SU-DHL-6 (cell line): ENCODE results near the gene WWOX.

ENCODE experiments used
- H2AFZ ChIP-seq: fragments of 200-600 bp; sonication (generic); 2 replicates; pipeline ENCODE4 v1.6.1; 2014; ENCODE audit warnings: low read depth, mild to moderate bottlenecking, moderate library complexity, mixed read lengths, antibody characterized with exemption, low read length; ENCODE audit not compliant: severe bottlenecking
- H3F3A ChIP-seq: fragments of 200-600 bp; shearing (Covaris generic); 2 replicates; pipeline ENCODE4 v1.6.0; 2016; ENCODE audit warnings: antibody characterized with exemption, mild to moderate bottlenecking; ENCODE audit not compliant: insufficient read depth
- H3K27ac ChIP-seq: fragments of 200-600 bp; sonication (generic); 2 replicates; pipeline ENCODE4 v1.5.1; 2016; ENCODE audit warnings: low read depth, mild to moderate bottlenecking, low read length, moderate library complexity, mixed read lengths
- H3K27me3 ChIP-seq: fragments of 200-600 bp; sonication (generic), shearing (Covaris generic); 2 replicates; pipeline ENCODE4 v1.6.0; 2014; ENCODE audit warnings: mild to moderate bottlenecking, low read length
- H3K36me3 ChIP-seq: fragments of 200-600 bp; sonication (generic); 2 replicates; pipeline ENCODE4 v1.6.1; 2014; ENCODE audit warnings: mild to moderate bottlenecking, low read length, mixed read lengths
- H3K4me2 ChIP-seq: fragments of 300-600, 200-600 bp; shearing (Covaris generic), sonication (generic); 2 replicates; pipeline ENCODE4 v1.6.0; 2014; ENCODE audit warnings: low read length, low read depth, mild to moderate bottlenecking; ENCODE audit not compliant: poor library complexity, severe bottlenecking
- H3K4me3 ChIP-seq: fragments of 200-600 bp; sonication (generic); 2 replicates; pipeline ENCODE4 v1.5.1; 2014; ENCODE audit warnings: antibody characterized with exemption, low read length, mild to moderate bottlenecking, mixed read lengths; ENCODE audit not compliant: insufficient read depth, poor library complexity, severe bottlenecking
- H3K79me2 ChIP-seq: fragments of 200-600 bp; sonication (generic); 2 replicates; pipeline ENCODE4 v1.6.1; 2014; ENCODE audit warnings: mild to moderate bottlenecking, low read length, moderate library complexity; ENCODE audit not compliant: insufficient read depth
- H3K9ac ChIP-seq: fragments of 200-600 bp; sonication (generic); 2 replicates; pipeline ENCODE4 v1.7.0; 2014; ENCODE audit warnings: mild to moderate bottlenecking, low read length
- H3K9me2 ChIP-seq: fragments of 200-600 bp; sonication (generic); replicated peaks from 2 replicates; pipeline ENCODE4 v1.6.1; 2014; ENCODE audit warnings: low read length; ENCODE audit not compliant: insufficient read depth
- H3K9me3 ChIP-seq: fragments of 200-600 bp; sonication (generic); 2 replicates; pipeline ENCODE4 v1.6.1; 2014; ENCODE audit warnings: low read length, mixed read lengths; ENCODE audit not compliant: insufficient read depth
- H4K20me1 ChIP-seq: fragments of 200-600 bp; sonication (generic); 2 replicates; pipeline ENCODE4 v1.6.1; 2014; ENCODE audit warnings: low read depth, mild to moderate bottlenecking, antibody characterized with exemption, low read length, moderate library complexity, mixed read lengths
- EZH2phosphoT487 ChIP-seq: fragments of 200-600 bp; sonication (generic), shearing (Covaris generic); conservative IDR thresholded peaks from 2 replicates; pipeline ENCODE4 v1.6.1; 2018; ENCODE audit warnings: mild to moderate bottlenecking, antibody characterized with exemption, low read length, moderate library complexity, mixed read lengths
- TF ChIP-seq, protein P1 (sequence below): fragments of 200-600 bp; sonication (generic); IDR thresholded peaks from one replicate; pipeline ENCODE4 v1.5.1; 2017; ENCODE audit warnings: antibody characterized with exemption, mild to moderate bottlenecking, low read length, moderate library complexity; ENCODE audit not compliant: insufficient read depth, poor library complexity, severe bottlenecking

WWOX gene

DNA sequence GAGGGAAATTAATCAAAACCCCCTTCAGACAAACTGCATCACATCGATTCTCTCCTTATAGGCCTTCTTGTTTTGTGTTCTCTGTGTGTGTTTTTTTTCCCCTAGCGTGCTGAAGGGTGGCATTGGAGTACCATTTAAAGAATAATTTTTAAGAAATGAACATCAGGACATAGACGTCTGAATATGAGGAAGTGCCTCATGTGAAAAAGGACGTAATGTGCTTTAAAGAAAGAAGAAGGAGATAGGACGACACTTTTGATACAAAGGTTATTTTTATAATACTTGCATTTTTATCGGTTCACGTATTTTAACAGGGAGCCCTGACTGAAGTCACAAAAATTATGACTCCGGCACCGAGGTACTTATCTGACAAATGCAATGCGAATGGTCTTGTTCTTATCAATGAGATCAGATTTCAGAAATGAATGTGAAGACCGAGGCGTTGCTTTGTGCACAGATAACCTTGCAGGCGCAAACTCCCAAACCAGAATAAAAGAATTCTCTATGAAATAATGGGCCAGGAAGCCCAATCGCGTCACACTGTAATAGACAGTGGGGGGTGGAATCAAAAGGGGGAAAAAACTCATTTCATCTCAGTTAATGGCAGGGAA is 894.8 kb downstream of the WWOX start:
- no peaks in the 10 kb centered on the region for H3K27me3 ChIP-seq
- no peaks in the 10 kb centered on the region for H3K9me2 ChIP-seq
- no peak overlapping the region for H3K4me2 ChIP-seq
- H3K27ac ChIP-seq = no peak overlapping the region
- no peaks in the 10 kb centered on the region for H3F3A ChIP-seq
- no peak overlapping the region for H3K9ac ChIP-seq
- H3K36me3 ChIP-seq = no peaks in the 10 kb centered on the region
- H4K20me1 ChIP-seq = no peaks in the 10 kb centered on the region
- no peak overlapping the region for H2AFZ ChIP-seq
- no peaks in the 10 kb centered on the region for H3K9me3 ChIP-seq
- no peak for TF ChIP-seq EZH2phosphoT487
- H3K4me3 ChIP-seq = no peak overlapping the region
- no peaks in the 10 kb centered on the region for H3K79me2 ChIP-seq

DNA sequence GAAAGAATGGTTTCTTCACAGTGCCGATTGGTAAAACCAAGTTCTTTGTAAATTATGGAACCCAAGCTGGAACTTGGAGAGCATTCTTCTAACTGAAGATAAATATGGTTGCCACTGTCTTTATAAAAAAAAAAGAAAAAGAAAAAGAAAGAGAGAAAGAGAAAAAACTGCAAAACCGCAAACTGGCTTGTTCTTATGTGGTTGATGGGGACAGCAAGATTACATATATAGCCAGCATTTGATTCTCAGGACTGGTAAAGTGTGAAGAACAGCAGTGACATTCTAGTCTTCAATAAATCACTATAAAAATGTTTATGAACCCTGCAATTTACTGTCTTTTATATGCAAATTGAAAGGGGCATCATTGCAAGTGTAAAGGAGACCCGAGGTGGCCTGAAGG is 896.0 kb downstream of the WWOX start:
- Histone ChIP-seq H4K20me1 (no peaks in the 10 kb centered on the region), H2AFZ (no peak overlapping the region), H3K9me2 (no peaks in the 10 kb centered on the region), H3F3A (no peaks in the 10 kb centered on the region), H3K4me3 (no peak overlapping the region), H3K9ac (no peak overlapping the region), H3K79me2 (no peaks in the 10 kb centered on the region), H3K4me2 (no peak overlapping the region), H3K9me3 (no peaks in the 10 kb centered on the region), H3K27ac (no peak overlapping the region), H3K36me3 (no peaks in the 10 kb centered on the region), H3K27me3 (no peaks in the 10 kb centered on the region)
- TF ChIP-seq, protein P1, sequence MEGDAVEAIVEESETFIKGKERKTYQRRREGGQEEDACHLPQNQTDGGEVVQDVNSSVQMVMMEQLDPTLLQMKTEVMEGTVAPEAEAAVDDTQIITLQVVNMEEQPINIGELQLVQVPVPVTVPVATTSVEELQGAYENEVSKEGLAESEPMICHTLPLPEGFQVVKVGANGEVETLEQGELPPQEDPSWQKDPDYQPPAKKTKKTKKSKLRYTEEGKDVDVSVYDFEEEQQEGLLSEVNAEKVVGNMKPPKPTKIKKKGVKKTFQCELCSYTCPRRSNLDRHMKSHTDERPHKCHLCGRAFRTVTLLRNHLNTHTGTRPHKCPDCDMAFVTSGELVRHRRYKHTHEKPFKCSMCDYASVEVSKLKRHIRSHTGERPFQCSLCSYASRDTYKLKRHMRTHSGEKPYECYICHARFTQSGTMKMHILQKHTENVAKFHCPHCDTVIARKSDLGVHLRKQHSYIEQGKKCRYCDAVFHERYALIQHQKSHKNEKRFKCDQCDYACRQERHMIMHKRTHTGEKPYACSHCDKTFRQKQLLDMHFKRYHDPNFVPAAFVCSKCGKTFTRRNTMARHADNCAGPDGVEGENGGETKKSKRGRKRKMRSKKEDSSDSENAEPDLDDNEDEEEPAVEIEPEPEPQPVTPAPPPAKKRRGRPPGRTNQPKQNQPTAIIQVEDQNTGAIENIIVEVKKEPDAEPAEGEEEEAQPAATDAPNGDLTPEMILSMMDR = no peak
- no peak for TF ChIP-seq EZH2phosphoT487

DNA sequence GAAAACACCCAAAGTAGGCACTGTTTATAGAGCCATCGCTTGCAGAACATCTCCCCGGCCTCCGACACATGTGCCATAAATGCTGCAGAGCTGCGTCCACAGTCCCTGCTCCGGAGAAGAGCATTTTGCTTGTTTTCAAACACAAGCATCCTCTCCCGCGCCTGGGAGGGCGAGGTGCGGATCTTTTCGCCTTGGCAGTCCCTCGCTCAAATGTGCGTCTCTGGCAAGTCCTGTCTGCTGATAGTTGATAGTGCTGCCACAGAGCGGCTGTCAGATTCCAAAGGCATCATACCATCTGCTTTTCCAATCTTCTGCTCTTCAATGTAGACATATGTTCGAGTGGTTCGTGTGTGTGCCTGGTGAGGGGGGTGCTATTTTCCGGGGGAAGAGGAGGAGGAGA is 897.3 kb downstream of the WWOX start:
- H3K36me3 ChIP-seq = no peaks in the 10 kb centered on the region
- H3K9me2 ChIP-seq = no peaks in the 10 kb centered on the region
- no peaks in the 10 kb centered on the region for H3K9me3 ChIP-seq
- no peak overlapping the region for H2AFZ ChIP-seq
- no peak overlapping the region for H3K4me3 ChIP-seq
- no peaks in the 10 kb centered on the region for H3F3A ChIP-seq
- H3K79me2 ChIP-seq = no peaks in the 10 kb centered on the region
- no peaks in the 10 kb centered on the region for H3K27me3 ChIP-seq
- H3K9ac ChIP-seq = no peak overlapping the region
- no peaks in the 10 kb centered on the region for H4K20me1 ChIP-seq
- no peak overlapping the region for H3K27ac ChIP-seq
- no peak overlapping the region for H3K4me2 ChIP-seq
- TF ChIP-seq EZH2phosphoT487 = no peak

DNA sequence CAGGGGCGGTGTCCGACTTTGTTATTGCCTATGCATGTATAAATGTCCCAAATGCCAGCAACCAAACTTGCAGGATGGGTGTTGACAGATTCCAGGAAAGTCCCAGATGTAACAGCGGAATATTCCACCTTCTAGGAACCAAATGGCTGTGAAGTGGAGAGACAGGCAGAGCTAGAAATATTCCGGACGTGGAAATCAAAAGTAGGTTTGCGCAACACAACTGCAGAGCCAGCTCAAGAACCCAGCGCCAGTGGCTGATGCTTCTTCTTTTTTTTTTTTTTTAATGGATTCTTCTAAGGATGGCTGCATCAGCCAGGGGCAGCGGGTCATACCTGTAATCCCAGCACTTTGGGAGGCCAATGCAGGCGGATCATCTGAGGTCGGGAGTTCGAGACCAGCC is 899.4 kb downstream of the WWOX start:
- Histone ChIP-seq H3K79me2 (no peaks in the 10 kb centered on the region), H3K9me2 (no peaks in the 10 kb centered on the region), H4K20me1 (no peaks in the 10 kb centered on the region), H3K4me2 (no peak overlapping the region), H3K9ac (no peak overlapping the region), H3K27ac (no peak overlapping the region), H3K9me3 (no peaks in the 10 kb centered on the region), H3K27me3 (no peaks in the 10 kb centered on the region), H3F3A (no peaks in the 10 kb centered on the region), H3K4me3 (no peak overlapping the region), H2AFZ (no peak overlapping the region), H3K36me3 (no peaks in the 10 kb centered on the region)
- TF ChIP-seq, protein P1 = no peak
- TF ChIP-seq EZH2phosphoT487 = no peak
